HFFc6 (cell line): ENCODE measurements around the gene RHBG. TPM values are rescaled to one million over a fixed set of nuclear protein-coding genes. Genes with fewer than 3 reads are reported as not detected.

ENCODE experiments used
- DNase-seq: peaks from one replicate; pipeline ENCODE4 v3.0.0-alpha.2; 2018
- H3K27ac Mint-ChIP-seq: 2 replicates; pipeline ENCODE4 v1.8.0; 2020; ENCODE audit warnings: mild to moderate bottlenecking, mixed read lengths
- H3K27me3 Mint-ChIP-seq: 2 replicates; pipeline ENCODE4 v1.8.0; 2021; ENCODE audit warnings: mild to moderate bottlenecking, moderate library complexity, mixed read lengths; ENCODE audit not compliant: insufficient read depth
- H3K36me3 Mint-ChIP-seq: 2 replicates; pipeline ENCODE4 v1.8.0; 2021; ENCODE audit warnings: low read depth, mixed read lengths
- H3K4me1 Mint-ChIP-seq: 2 replicates; pipeline ENCODE4 v1.8.0; 2020; ENCODE audit warnings: low read depth, mixed read lengths
- H3K4me3 Mint-ChIP-seq: 2 replicates; pipeline ENCODE4 v1.8.0; 2020; ENCODE audit warnings: mild to moderate bottlenecking, moderate library complexity, mixed read lengths
- H3K9me3 Mint-ChIP-seq: 2 replicates; pipeline ENCODE4 v1.8.0; 2020; ENCODE audit warnings: mild to moderate bottlenecking, mixed read lengths
- total RNA-seq, 6 experiments: library from RNA; stranded (reverse); fragmentation: NEBNext Ultra II Directional; extraction: Animal tissue kit (Norgen Biotek cat#: 25700); gene quantifications; 2 replicates in 1 of 6; 3 replicates in 5 of 6; pipeline ENCODE4 v1.2.3, GENCODE V29; 2021
- TF ChIP-seq, protein P1 (sequence below): fragments of 200-600 bp; sonication (generic); IDR thresholded peaks from 2 replicates; pipeline ENCODE4 v1.5.0; 2021; ENCODE audit warnings: antibody characterized with exemption, mild to moderate bottlenecking

RHBG gene
- total RNA-seq, 6 experiments from 2014 or later = not detected

GRCh38 chr1:156422602-156423091 lies 53.6 kb downstream of the RHBG start:
- H3K27me3 Mint-ChIP-seq = peaks cover 77% of the 10 kb centered on the region
- no peak for DNase-seq
- no peaks in the 10 kb centered on the region for H3K4me1 Mint-ChIP-seq
- H3K9me3 Mint-ChIP-seq = no peaks in the 10 kb centered on the region
- H3K27ac Mint-ChIP-seq = no peak overlapping the region
- no peak overlapping the region for H3K4me3 Mint-ChIP-seq
- TF ChIP-seq, protein P1, sequence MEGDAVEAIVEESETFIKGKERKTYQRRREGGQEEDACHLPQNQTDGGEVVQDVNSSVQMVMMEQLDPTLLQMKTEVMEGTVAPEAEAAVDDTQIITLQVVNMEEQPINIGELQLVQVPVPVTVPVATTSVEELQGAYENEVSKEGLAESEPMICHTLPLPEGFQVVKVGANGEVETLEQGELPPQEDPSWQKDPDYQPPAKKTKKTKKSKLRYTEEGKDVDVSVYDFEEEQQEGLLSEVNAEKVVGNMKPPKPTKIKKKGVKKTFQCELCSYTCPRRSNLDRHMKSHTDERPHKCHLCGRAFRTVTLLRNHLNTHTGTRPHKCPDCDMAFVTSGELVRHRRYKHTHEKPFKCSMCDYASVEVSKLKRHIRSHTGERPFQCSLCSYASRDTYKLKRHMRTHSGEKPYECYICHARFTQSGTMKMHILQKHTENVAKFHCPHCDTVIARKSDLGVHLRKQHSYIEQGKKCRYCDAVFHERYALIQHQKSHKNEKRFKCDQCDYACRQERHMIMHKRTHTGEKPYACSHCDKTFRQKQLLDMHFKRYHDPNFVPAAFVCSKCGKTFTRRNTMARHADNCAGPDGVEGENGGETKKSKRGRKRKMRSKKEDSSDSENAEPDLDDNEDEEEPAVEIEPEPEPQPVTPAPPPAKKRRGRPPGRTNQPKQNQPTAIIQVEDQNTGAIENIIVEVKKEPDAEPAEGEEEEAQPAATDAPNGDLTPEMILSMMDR = no peak
- H3K36me3 Mint-ChIP-seq = no peaks in the 10 kb centered on the region

GRCh38 chr1:156423422-156424352 lies 54.7 kb downstream of the RHBG start:
- TF ChIP-seq, protein P1 = no peak
- H3K4me3 Mint-ChIP-seq = no peak overlapping the region
- H3K4me1 Mint-ChIP-seq = no peaks in the 10 kb centered on the region
- no peak overlapping the region for H3K27ac Mint-ChIP-seq
- no peak for DNase-seq
- H3K9me3 Mint-ChIP-seq = no peaks in the 10 kb centered on the region
- no peaks in the 10 kb centered on the region for H3K36me3 Mint-ChIP-seq
- peaks cover 75% of the 10 kb centered on the region for H3K27me3 Mint-ChIP-seq

DNA sequence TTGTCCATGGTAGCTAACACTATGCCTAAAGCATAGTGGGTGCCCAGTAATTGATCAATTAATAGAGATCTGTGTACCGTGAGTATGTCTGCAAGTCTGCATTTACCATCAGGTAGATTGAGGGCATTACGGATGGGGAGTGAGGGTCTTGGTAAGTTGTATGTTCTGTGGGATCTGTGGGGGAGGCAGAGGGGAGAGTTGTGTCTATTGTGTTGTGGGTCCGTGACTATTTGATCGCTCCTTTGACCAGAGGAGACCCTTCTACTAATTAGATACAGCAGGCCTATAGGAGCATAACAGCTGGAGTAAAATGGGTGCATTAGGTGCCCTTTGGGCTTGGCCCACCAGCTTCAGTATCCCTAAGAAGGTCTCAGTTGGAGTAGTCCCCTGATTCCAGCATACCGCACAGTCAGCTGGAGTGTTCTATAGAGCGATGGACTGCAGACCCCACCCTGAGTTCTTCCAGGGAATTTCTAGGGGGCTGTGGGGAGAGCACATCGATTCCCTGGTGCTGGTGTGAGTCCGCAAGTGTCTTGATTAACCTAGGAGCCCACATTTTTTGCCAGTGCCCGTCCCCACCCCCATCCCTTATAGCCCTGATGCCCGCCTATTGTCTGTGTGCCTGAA lies 55.9 kb downstream of the RHBG start:
- TF ChIP-seq, protein P1 = no peak
- no peaks in the 10 kb centered on the region for H3K36me3 Mint-ChIP-seq
- no peak overlapping the region for H3K4me3 Mint-ChIP-seq
- H3K27me3 Mint-ChIP-seq = peaks cover 75% of the 10 kb centered on the region
- no peak for DNase-seq
- no peaks in the 10 kb centered on the region for H3K4me1 Mint-ChIP-seq
- H3K9me3 Mint-ChIP-seq = no peaks in the 10 kb centered on the region
- no peak overlapping the region for H3K27ac Mint-ChIP-seq

DNA sequence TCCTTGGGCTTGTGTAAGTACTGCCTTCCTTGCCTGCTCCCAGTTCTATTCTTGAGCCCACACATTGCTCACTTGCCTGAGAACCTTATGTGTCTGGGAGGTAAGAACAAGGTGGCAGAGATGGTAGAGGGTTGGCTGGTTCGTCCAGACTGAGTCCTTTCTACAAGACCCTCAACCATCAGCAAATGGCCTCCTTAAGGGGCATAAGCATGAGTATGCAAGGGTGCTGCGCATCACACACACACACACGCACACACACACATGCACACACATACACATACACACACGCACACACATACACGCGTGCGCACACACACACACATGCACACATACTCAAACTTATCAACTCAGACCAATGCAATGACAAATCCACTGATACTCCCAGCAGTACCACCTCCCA lies 56.9 kb downstream of the RHBG start:
- Mint-ChIP-seq H3K36me3 (no peaks in the 10 kb centered on the region), H3K27me3 (peaks cover 78% of the 10 kb centered on the region), H3K27ac (no peak overlapping the region), H3K4me3 (no peak overlapping the region), H3K9me3 (no peaks in the 10 kb centered on the region), H3K4me1 (no peaks in the 10 kb centered on the region)
- TF ChIP-seq, protein P1 = no peak
- no peak for DNase-seq

DNA sequence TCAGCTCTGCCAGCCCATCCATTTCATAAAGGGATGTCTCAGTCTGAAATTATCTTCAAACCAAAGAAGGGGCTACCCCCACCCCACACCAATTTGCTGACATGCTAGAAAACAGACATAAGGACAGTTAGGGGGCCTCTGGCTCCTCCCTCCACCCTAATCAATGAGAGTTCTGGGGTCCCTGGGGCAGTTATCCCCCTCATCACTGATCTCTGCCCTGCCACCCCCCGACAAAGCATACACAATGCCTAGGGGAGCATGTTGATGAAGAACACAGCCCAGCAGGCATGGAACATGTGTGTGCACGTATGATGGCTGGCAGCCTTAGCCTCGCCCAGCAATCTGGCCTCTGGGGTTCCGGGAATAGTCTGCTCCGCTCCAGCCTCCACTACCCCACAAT lies 58.9 kb downstream of the RHBG start:
- H3K9me3 Mint-ChIP-seq = no peaks in the 10 kb centered on the region
- peaks cover 80% of the 10 kb centered on the region for H3K27me3 Mint-ChIP-seq
- TF ChIP-seq, protein P1 = no peak
- no peaks in the 10 kb centered on the region for H3K36me3 Mint-ChIP-seq
- H3K4me3 Mint-ChIP-seq = no peak overlapping the region
- no peaks in the 10 kb centered on the region for H3K4me1 Mint-ChIP-seq
- H3K27ac Mint-ChIP-seq = no peak overlapping the region
- no peak for DNase-seq
